NCI-H187 (cell line): ENCODE measurements around the gene CSNK1A1L.
A peak's percentile ranks its signal among the peaks of the same experiment; 100 is the strongest.

Source experiments
- DNase-seq, 2 experiments: peaks; one replicate each; lab custom pipeline; 2025; lab: John Stamatoyannopoulos, UW

CSNK1A1L gene

DNA sequence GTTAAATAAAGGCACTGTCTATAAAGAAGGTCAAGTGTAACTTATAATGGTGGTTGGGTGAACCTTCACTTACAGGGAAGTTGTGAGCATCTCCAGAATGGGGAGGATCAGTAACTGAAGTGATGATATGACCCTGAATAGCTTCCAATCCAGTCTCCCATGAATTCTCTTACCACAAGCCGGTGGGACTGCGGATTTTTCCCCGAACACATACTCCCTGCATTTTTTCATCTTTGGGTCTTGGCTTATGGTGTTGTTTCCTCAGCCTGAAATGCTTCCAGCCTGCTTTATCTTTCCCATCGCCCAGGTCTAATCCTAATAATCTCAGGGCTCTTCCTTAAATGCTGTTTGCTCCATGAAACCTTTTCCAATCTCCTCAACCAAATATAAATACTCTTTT is 2.0 kb upstream of the CSNK1A1L start:
- DNase-seq, result no peak

DNA sequence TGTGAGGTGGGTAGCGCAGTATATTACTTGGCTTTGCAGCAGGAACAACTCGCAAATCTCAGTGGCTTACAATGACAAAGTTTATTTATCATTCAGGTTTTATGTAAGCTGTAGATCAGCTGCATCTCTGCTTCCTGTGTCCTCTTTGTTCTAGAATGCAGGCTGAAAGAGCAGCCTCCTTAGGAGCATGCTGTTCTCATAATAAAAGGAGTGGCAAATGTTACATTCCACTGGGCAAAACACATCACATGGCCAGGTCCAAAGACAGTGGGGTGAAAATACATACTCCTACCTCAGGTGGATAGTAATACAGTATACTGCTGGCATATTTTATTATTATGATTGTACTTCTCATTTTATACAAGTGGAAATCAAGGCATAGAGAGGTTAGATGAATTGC is 1.2 kb upstream of the CSNK1A1L start:
- no peak for DNase-seq

DNA sequence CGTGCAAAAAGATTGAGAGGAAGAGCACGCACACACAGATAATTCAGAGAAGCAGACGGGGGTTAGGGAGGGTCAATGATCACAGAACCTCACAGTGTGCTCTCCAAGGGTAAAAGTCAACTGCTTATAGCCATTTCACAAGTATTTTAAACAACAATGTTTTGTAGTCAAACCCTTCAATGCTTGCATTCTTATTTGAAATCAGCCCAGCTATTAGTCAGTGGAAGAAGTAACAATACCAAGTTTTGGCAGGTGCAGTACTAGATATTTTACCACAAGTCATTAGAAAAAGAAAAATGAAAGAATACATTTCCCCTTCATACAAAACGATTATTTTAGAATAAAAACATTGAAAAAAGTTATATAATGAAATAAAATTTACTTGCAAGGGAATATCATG is 2.6 kb downstream of the CSNK1A1L start:
- DNase-seq, result no peak

DNA sequence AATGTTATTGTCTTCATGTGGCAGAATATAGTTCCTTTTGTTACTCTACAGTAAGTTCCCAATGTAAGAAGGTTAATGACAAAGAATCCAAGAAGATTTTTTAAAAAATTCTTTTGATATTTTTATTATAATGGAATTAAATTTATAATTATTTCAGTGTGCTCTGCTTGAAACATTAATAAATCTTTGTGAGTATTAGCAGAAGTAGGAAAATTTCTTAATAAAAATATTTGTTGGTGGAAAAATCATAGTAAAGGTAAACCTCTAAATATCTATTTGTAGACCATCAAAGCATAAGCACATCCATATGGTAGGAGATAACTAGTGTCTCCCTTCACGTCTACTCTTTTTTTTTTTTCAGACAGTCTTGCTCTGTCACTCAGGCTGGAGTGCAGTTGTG is 4.3 kb downstream of the CSNK1A1L start:
- DNase-seq, result no peak

DNA sequence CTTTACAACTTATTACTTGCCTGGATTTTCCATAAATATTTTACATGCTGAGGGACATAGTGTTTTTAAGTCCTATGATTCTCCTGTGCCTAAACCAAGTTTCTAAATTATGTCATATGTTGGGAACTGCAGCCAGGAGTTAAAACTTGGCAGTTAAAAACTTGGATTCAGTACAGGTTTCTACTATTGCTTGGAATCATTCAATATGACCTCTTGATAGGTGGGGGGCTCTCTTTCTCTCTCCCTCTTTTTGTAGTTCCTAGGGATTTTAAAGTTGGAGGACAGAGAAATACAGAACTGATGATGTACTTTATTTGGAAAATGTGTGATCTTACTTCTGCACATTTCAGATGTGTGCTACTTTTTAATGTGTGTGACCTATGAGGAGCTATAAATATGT is 4.7 kb downstream of the CSNK1A1L start:
- DNase-seq, result no peak

DNA sequence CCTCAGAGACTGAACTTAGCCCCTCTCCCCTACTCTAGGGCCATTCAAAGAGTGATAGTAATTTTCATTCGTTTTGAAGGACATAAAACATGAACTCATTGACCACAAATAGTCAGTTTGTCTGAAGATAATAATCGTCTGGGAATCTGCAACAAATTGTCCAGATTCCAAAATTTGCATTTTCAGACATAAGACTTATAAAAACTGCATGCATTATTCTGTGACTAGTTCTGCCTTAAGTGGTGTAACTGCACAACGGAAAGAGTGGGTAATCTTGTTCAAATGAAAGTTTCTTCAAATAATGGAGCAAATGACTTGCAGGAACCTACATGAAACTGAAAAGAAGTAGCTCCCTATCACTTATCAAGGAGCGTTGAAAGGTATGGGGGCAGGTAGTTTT is 8.4 kb downstream of the CSNK1A1L start:
- DNase-seq, result no peak

DNA sequence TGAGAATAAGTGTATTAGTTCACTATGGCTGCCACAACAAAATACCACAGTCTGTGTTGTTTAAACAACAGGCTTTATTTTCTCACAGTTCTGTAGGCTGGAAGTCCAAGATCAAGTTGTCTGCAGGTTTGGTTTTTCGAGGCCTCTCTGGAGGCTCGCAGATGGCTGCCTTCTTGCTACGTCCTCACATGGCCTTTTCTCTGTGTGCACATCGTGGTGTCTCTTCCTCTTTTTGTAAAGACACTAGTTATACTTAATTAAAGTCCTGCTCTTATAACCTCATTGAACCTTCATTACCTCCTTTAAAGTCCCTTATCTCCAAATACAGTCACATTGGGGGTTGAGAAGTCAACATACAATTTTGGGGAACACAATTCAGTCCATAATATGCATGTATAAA is 10.6 kb downstream of the CSNK1A1L start:
- no peak for DNase-seq

DNA sequence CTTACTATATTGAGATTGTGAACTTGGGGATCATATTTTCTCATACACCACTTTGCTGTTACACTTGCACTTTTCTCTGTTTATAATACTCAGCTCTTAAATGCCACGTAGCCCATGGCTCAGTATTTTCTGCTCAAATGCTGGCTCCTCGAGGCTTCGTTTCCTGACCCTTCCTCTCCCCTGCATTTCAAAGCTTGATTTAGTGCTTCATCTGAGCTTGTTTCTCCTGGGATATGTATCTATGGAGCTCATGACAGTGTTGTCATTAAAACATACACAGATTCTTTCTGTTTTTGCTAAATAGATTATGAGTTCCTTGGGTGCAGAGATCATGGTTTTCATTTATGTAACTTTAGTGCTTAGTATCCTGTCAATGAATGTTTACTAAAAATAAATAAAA is 11.4 kb downstream of the CSNK1A1L start:
- DNase-seq, result no peak

DNA sequence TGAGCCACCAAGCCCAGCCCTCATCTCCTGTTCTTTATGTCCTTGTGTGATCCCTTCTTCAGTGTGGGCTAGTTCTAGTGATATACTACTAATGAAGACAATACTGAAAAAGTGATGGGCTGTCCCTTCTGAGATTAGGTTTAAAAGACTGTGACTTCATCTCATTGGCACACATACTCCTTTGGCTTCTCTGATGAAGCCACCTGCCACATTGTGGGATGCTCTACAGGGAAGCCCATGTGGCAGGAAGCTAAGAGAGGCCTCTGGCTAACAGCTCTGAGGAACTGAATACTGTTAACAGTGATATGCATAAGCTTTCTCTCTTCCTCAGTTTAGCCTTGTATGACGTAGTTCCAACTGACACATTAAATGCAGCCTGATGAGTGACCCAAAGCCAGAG is 13.6 kb downstream of the CSNK1A1L start:
- no peak for DNase-seq

DNA sequence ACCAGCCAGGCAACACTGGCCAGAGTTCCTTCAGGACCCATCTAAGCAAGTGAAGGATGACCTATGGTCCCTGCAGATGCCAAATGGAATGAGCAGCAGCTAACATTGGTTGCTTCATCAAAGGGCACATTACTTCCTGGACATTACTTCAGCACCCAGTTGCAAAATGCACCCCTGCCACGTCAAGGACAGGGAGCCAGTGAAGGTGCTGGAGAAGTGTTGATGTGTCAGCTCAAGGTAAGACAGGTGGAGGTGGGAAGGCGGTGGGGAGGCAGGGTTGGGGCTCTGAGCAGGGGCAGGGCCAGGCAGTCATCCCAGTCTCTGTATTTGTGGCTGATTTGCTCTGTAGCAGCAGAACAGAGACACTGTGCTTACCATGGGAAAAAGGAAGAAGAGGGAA is 14.6 kb downstream of the CSNK1A1L start:
- no peak for DNase-seq

DNA sequence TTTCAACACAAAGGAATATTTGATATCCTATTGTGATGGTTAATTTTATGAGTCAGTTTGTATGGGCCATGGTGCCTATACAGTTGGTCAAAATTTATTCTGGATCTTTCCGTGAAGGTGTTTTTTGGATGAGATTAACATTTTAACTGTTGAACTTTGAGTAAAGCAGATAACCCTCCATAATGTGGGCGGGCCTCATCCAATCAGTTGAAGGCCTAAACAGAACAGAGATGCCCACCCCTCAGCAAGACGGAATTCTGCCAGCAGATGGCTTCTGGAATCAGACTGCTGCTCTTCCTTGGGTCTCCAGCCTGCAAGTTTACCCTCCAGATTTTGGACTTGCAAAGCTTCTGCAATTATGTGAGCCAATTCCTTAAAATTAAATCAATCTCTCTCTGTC is 16.0 kb downstream of the CSNK1A1L start:
- DNase-seq, result no peak

DNA sequence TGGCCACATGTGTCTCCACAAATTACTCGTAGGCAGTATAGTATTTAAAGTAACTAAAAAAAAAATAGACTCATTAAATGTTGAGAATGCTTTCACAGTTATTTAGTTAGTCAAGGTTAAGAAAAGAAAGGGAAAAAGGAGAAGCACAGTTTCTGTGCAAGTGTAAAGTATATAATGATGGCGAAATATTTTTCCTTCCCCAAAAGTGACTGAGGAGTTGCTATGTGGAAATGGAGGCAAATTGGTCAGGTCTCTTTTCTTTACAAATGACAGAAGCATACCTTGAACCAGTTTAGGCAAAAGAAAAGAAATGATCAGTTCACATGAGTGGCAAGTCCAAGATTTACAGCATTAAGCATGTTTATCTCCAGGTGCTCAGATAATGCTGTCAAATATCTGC is 18.0 kb downstream of the CSNK1A1L start:
- DNase-seq, result no peak

DNA sequence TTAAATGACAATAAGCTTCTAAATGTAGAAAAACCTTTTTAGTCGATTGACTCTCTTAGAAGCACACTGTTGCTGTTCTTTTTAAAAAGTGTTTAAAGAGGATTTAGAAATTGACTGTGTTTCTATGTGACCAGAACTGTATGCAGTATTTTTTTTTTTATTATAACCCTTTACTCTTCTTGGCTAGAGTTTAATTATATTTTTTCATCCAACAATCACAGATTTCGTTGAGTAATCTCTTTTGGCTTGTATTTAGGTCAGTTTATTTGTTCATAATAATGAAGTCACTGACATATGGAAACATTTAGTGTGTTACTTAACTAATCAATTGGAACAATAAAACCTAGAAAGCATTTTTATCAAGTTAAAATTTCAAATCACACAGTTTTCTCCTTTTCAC is 19.9 kb downstream of the CSNK1A1L start:
- no peak for DNase-seq

DNA sequence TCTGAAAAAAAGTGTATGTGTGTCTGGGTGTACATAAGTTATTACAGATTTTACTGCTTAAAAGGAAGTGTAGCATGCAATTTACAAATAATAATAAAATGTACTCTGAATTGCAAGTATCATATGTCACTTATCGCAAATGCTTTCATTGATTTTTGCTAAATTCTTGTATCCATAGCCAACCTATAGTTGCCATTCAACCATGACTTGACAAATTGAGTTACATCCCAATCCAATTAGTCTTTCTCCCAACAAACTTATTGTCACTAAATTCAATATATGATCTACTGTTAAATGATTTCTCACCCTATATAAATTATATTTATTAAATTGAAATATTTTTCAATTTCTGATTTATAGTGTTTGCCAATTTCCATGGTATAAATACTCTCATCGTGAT is 28.6 kb downstream of the CSNK1A1L start:
- no peak for DNase-seq

DNA sequence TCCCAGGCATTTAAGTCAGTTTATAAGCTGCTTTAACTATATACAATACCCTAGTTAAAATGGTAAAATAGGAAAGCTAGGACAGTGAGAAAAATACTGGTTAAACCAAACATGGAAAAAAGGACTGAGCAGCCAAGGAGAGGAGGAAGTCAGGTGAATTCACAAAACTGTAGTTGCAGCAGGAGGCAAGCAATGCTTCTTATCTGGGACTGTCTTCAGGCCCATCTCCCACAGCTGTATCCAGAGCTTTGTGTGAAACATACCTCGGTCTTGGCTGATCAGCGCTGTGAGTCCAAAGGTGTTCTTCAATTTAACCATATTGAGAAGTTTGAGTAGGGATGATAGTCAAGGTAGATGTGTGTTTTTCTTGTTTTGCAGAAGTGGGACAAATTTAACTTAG is 30.3 kb downstream of the CSNK1A1L start:
- no peak for DNase-seq

DNA sequence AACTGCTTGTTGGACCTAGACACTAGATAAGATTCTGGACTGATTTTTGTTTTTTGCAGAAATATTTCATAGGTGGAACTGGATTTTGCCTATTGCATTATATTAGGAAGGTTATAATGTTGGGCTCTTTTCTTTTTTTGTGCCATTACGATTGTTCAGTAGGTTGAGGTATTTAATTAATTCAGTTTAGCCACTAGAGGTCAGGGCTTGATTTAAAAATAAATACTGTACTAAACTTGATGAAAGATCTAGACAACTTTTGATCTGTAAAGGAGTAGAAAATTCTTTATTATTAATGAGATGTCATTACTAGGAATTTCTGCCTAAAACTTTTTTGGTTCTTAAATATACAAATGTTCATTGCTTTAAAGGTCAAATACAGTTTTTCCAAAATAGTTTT is 30.8 kb downstream of the CSNK1A1L start:
- no peak for DNase-seq

DNA sequence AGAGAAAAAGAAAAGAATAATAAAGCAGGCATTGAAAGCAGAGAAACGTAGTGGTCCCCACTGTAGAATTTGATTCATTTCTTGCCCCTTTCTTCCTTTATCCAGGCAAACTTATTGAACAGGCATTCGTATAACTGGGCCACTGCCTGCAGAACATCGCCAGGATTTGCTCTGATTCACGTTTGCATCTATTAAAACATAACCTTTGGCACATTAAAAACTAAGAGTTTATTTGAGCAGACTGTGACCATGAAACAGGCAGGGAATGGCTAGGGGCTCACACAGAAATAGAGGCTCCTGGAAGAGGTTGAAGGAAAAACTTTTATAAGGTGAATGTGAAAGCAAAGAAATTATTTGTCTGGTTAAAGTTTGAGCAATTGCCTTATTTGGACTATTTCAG is 33.4 kb downstream of the CSNK1A1L start:
- DNase-seq, result no peak

DNA sequence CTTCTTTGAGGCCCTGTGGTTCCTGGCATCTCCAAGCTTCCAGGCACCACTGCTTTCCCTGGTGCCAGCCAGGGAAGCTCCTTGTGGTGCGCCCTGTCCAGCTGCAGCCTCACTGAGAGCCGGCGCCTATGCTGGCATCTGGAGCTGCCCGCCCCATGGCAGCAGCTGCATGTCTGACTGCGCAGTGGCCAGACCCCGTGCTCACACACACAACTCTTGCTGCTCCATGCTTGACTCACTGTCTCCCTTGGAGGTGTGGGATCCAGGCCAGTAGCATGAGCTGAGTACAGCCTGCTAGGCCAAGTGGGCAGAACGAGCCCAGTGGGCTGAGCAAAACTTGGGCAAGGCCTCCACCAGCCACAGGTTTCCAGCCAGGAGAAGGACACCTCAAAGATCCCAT is 34.5 kb downstream of the CSNK1A1L start:
- no peak for DNase-seq

DNA sequence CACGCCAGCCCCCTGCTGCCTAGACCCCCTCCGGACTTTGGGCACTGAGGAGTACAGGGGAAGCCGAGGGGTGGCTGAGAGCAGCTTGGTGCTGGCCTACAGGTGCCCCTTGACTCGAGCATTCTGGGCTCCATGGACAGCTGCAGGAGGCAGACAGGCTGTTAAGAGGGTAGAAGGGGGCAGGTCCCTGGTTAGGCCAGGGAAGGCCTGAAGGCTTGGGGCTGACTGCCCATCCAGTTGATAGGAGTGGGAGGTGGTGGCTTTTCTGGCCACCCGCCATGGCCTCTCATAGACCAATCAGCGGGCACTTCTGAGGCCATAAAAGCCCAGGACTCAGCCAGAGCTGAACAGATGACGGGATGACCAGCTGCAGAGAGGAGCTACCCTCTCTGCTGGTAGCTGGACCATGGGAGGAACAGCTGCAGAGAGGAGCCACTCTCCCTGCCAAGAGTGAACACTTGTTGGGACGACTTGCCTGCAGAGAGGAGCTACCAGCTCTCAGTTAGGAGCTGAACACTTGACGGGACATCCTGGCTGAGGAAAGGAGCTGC is 35.2 kb downstream of the CSNK1A1L start:
- DNase-seq, result no peak

DNA sequence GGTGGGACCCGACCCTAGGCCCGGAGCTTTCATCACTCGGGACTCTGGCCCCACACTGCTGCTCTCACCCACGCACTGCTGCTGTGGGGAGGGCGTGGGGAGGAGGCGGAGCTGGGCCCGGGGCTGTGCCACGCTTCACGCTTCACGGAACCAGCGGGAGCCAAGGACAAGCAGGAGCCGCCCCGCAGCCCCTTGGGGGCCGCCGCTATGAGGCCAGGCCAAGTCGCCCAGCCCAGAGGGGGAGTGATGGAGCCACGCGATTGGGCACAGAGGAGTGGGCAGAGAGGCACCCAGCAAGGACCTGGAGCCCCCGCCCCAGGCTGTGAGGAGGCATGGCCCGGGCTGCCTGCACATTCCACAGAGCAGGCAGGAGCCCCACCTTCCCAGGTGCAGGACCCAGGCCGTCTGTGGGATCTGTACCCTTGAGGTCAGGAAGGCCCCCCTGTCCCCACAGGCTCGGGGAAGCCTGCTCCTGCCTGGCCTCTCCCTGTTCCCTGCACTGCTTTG is 35.8 kb downstream of the CSNK1A1L start:
- no peak for DNase-seq

DNA sequence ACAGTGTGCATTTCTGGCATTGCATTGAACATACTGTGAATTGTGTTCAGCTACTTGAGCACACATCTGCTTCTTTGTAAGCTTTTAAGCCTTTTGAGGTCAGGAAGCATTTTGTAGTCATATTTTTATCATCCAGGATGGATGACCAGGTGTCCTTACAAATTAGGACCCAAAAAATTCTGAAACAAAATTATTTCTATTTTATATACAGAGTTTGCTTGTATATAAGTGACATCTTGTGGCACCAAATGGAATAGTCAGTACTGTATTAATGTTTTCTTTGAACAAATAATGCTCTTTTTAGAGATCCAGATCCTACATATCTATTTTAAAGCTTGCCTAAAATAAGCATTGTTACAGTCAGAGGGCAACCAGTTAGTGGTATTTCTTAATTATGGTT is 36.5 kb downstream of the CSNK1A1L start:
- no peak for DNase-seq

DNA sequence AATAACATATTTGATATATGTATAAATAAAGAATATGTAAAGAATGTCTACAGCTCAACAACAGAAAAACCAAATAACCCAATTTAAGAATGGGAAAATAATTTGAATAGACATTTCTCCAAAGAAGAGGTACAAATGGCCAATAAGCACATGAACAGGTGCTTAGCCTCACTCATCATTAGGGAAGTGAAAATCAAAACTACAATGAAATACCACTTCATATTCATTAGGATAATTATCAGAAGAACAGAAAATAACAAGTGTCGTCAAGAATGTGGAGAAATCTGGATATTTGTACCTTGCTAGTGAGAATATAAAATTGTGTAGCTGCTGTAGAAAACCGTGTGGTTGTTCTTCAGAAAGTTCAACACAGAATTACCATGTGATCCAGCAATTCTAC is 37.6 kb downstream of the CSNK1A1L start:
- DNase-seq, result no peak

DNA sequence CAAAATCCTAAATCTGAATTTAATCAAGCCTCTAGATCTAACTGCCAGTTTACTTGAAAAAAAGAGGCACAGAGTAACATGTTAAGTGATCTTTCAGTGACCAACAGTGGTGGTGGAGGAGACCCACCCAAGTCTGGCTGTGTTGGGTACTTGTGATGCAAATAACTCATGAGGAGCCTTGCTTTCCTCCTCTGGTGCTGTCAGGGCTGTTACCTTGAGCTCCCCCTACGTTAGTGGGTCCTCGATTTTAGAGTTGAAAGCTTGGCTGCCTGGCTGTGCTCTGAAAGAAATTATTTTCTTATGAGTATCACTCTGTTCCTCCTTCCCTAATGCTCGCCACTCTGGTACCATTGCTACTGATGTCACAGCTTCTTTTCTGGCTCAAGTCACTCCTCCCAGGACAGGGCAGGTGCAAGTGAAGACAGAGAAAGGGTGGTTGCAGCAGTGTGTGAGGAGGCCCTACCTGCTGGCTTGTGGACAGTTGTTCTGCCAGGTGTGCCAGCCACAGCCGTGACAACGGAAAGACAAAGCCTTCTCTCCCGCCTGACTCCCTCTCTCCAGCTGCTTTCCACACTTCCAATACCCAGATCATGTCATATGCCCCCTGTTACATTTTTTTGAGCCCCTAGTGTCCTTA is 39.5 kb downstream of the CSNK1A1L start:
- DNase-seq, result no peak

DNA sequence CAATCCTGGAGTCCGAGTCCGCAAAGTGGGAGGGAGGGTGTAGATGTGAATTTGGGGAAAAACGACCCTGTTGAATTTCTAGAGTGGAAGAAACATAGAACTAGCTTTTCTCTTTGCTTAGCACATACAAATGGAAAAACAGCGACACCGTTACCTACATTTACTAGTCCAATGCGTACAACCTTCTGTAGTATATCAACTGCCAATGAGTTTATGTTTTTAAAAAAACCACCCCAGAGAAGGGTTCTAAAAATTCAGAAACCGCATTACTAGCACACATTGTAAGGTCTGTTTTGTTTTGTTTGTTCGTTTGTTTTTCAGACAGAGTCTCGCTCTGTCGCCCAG is 45.6 kb downstream of the CSNK1A1L start:
- peak in 1 of 2 experiments; percentile 52 for DNase-seq
